Sigmoid colon (tissue), 7 donors: ENCODE data around the gene FGF14. TPM values are rescaled to one million over a fixed set of nuclear protein-coding genes. Genes with fewer than 3 reads are reported as not detected.

ENCODE experiments used
- DNase-seq: peaks from one replicate; pipeline ENCODE4 v3.0.0-alpha.2; 2019
- H3K27ac ChIP-seq, 4 donors: fragments of 200-600 bp; sonication (generic); one replicate each; pipeline ENCODE4 v1.5.1; 2016 to 2019; ENCODE audit warnings: mild to moderate bottlenecking in 1 of 4
- H3K27me3 ChIP-seq, 3 donors: fragments of 200-600 bp; sonication (generic); one replicate each; pipeline ENCODE4 v1.5.1; 2019; ENCODE audit warnings: mild to moderate bottlenecking in 1 of 3
- H3K36me3 ChIP-seq, 4 donors: fragments of 200-600 bp; sonication (generic); one replicate each; pipeline ENCODE4 v1.5.1; 2016 to 2019
- H3K4me1 ChIP-seq, 4 donors: fragments of 200-600 bp; sonication (generic); one replicate each; pipeline ENCODE4 v1.5.1; 2017 to 2019
- H3K4me3 ChIP-seq, 4 donors: fragments of 200-600 bp; sonication (generic); one replicate each; pipeline ENCODE4 v1.5.1; 2017 to 2019; ENCODE audit warnings: mild to moderate bottlenecking in 2 of 4, moderate library complexity in 1 of 4
- H3K9me3 ChIP-seq, 4 donors: fragments of 200-600 bp in 3 of 4; sonication (generic) in 3 of 4; one replicate each; pipeline versions ENCODE4 v1.5.1 to v1.6.1; 2013 to 2019
- CTCF ChIP-seq, 4 experiments: fragments of 450-650 bp in 3 of 4; fragments of 200-600 bp in 1 of 4; IDR thresholded peaks; one replicate each; pipeline ENCODE4 v1.5.1; 2016 to 2019; ENCODE audit warnings: antibody characterized with exemption in 4 of 4, mild to moderate bottlenecking in 3 of 4, moderate library complexity in 2 of 4
- EP300 ChIP-seq, 4 donors: sonication (generic); formaldehyde crosslinking; IDR thresholded peaks; one replicate each; pipeline ENCODE4 v1.6.1; 2017; ENCODE audit warnings: antibody characterized with exemption in 4 of 4
- POLR2A ChIP-seq, 2 donors: fragments of 450-650 bp; IDR thresholded peaks; one replicate each; pipeline ENCODE4 v1.6.1; 2016; ENCODE audit warnings: antibody characterized with exemption in 2 of 2, mild to moderate bottlenecking in 2 of 2, moderate library complexity in 2 of 2
- POLR2AphosphoS5 ChIP-seq, 4 donors: sonication (generic); formaldehyde crosslinking; IDR thresholded peaks; one replicate each; pipeline ENCODE4 v1.6.1; 2017; ENCODE audit warnings: antibody characterized with exemption in 4 of 4
- WGBS, 2 donors: extraction: QIAGEN DNeasy Blood & Tissue Kit; methylation state at CpG; one replicate each; pipeline ENCODE4 v1.1.7; 2013; 5-methylcytosine and 5-hydroxymethylcytosine counted together
- intact Hi-C: fragments of 100-400 bp; cut with DNase I; formaldehyde crosslinking; loops from one replicate; pipeline ENCODE4 v1.15.1; 2023
- polyA plus RNA-seq, 3 donors: library from polyadenylated mRNA; stranded (reverse); fragments of 200-250 nt; gene quantifications; one replicate each; pipeline ENCODE4 v1.2.3, GENCODE V29; 2013
- total RNA-seq, 4 donors: library from RNA; depleted of rRNA; stranded (reverse); fragments of >200 nt; gene quantifications; one replicate each; pipeline ENCODE4 v1.1.0, GENCODE V29; 2016
- donor health status: healthy with polysubstance abuse.
- donor health status: Bipolar disorder and iron deficiency.
- donor health status: healthy.

FGF14 gene
- total and polyA plus RNA-seq, 7 donors, result under 0.01 to 1.6 (median 1.1) TPM

GRCh38 chr13:102152790-102153189, 249.1 kb downstream of the FGF14 start:
- H3K4me3 ChIP-seq, result no peak overlapping the region
- 68 to 80% methylated on average over 5 of the region's 5 CpGs for WGBS, 2 donors
- H3K4me1 ChIP-seq, result no peaks in the 10 kb centered on the region
- TF ChIP-seq EP300 (IDR thresholded peaks at IDR 0.05) (no peak), POLR2A (IDR thresholded peaks at IDR 0.05) (no peak), POLR2AphosphoS5 (IDR thresholded peaks at IDR 0.05) (no peak), CTCF (IDR thresholded peaks at IDR 0.05) (no peak)
- H3K9me3 ChIP-seq, result no peaks in the 10 kb centered on the region
- H3K27me3 ChIP-seq, result no peaks in the 10 kb centered on the region
- intact Hi-C loops, result no loop called here
- H3K27ac ChIP-seq, result no peak overlapping the region
- no peak for DNase-seq
- H3K36me3 ChIP-seq, result no peaks in the 10 kb centered on the region

DNA sequence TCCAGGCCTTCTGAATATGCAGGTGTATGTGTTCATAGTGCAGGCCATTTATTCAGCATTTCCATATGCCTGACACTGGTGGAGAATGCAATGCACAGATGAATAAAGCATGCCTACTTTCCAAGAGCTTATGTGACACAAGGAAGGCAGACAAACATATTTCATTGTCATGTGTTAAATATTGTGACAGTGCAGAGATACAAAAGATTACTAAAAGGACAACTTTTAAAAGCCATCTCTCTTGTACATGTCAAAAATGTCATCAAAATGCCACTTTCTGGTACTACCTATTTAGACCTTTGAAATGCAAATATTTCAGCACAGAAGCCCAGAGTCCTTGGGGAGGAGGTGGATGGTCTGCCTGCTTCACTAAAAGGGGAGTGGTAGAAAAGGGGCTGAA, 254.5 kb downstream of the FGF14 start:
- Histone ChIP-seq H3K27ac (no peak overlapping the region), H3K4me3 (no peak overlapping the region), H3K36me3 (no peaks in the 10 kb centered on the region), H3K4me1 (no peaks in the 10 kb centered on the region), H3K9me3 (no peaks in the 10 kb centered on the region), H3K27me3 (no peaks in the 10 kb centered on the region)
- intact Hi-C loops, result loop anchor here (10.0 kb wide), 1 partner anchor 407 kb away; no protein-coding TSS in a partner anchor
- DNase-seq, result no peak
- TF ChIP-seq EP300 (IDR thresholded peaks at IDR 0.05), result no peak
- no peak for TF ChIP-seq POLR2AphosphoS5 (IDR thresholded peaks at IDR 0.05)
- no peak for TF ChIP-seq CTCF (IDR thresholded peaks at IDR 0.05)
- no peak for TF ChIP-seq POLR2A (IDR thresholded peaks at IDR 0.05)

DNA sequence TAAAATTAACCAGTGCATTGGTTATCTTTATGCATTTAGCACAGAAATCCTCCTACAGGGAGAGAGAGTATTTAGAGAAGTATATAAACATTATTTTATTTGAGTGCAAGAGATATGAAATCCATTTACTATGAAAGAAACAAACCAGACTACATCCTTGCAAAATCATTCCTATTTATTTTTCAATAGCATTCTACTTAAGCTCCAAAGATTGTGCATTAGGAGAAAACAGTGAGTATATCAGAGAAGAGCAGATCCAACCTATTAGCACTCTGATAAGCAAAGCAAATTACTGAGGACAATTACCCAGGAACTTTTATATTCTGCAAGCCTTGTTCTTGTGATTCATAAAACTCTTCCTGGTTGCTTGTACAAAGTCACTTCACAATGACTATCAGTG, 256.1 kb downstream of the FGF14 start:
- TF ChIP-seq CTCF (IDR thresholded peaks at IDR 0.05) (no peak), POLR2AphosphoS5 (IDR thresholded peaks at IDR 0.05) (no peak), EP300 (IDR thresholded peaks at IDR 0.05) (no peak), POLR2A (IDR thresholded peaks at IDR 0.05) (no peak)
- no peaks in the 10 kb centered on the region for H3K36me3 ChIP-seq
- intact Hi-C loops, result loop anchor here (10.0 kb wide), 1 partner anchor 409 kb away; no protein-coding TSS in a partner anchor
- H3K27me3 ChIP-seq, result no peaks in the 10 kb centered on the region
- no peaks in the 10 kb centered on the region for H3K9me3 ChIP-seq
- H3K4me1 ChIP-seq, result no peaks in the 10 kb centered on the region
- no peak overlapping the region for H3K27ac ChIP-seq
- no peak overlapping the region for H3K4me3 ChIP-seq
- no peak for DNase-seq

DNA sequence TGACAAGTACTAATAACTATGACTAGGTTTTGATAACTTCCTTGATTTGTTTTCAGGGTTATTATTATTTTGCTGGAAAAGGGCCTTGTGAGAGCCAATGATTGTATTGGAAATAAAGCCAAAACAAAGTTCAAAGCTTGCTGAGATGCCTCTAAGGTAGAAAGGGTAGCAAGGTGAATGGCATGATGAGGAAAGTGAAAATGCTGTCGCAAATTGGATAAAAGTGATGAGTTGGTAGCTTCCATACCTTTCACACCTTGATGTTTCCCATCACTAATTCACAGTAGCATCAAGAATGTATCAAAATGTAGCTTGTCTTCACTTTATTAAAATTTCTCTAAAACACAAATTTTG, 259.4 kb downstream of the FGF14 start:
- DNase-seq, result no peak
- intact Hi-C loops, result loop anchor here (10.0 kb wide), 1 partner anchor 412 kb away; no protein-coding TSS in a partner anchor
- WGBS, 2 donors, result 91 to 92% methylated on average over 1 of the region's 1 CpG
- Histone ChIP-seq H3K27ac (no peak overlapping the region), H3K4me1 (no peaks in the 10 kb centered on the region), H3K27me3 (no peaks in the 10 kb centered on the region), H3K36me3 (no peaks in the 10 kb centered on the region), H3K9me3 (no peaks in the 10 kb centered on the region), H3K4me3 (no peak overlapping the region)
- TF ChIP-seq POLR2AphosphoS5 (IDR thresholded peaks at IDR 0.05), result no peak
- TF ChIP-seq CTCF (IDR thresholded peaks at IDR 0.05), result no peak
- TF ChIP-seq EP300 (IDR thresholded peaks at IDR 0.05), result no peak
- no peak for TF ChIP-seq POLR2A (IDR thresholded peaks at IDR 0.05)
